HG02588 (cell line): ENCODE results near the gene CTCF.

ENCODE experiments used
- ATAC-seq: cut with Tn5 transposase; IDR thresholded peaks from one replicate; pipeline ENCODE4 v1.9.1; 2021; ENCODE audit warnings: mild to moderate bottlenecking, moderate library complexity; ENCODE audit not compliant: unreplicated experiment

Gene CTCF

GRCh38 chr16:67534431-67534830, 27.9 kb upstream of the CTCF start:
- no peak for ATAC-seq

GRCh38 chr16:67535201-67535600, 27.1 kb upstream of the CTCF start:
- ATAC-seq, result no peak

- no peak for ATAC-seq
Observed at GRCh38 chr16:67537270-67537635, 25.1 kb upstream of the CTCF start.

GRCh38 chr16:67537636-67538591, 24.4 kb upstream of the CTCF start:
- peak; percentile 43 for ATAC-seq

- ATAC-seq, result no peak
Observed at GRCh38 chr16:67538666-67539101, 23.6 kb upstream of the CTCF start.

- no peak for ATAC-seq
Observed at GRCh38 chr16:67539271-67539670, 23.1 kb upstream of the CTCF start.

GRCh38 chr16:67539691-67540635, 22.4 kb upstream of the CTCF start:
- no peak for ATAC-seq

GRCh38 chr16:67540756-67541155, 21.6 kb upstream of the CTCF start:
- ATAC-seq, result no peak

GRCh38 chr16:67541391-67542263, 20.7 kb upstream of the CTCF start:
- ATAC-seq, result no peak

- ATAC-seq, result no peak
Observed at GRCh38 chr16:67542464-67542863, 19.9 kb upstream of the CTCF start.

GRCh38 chr16:67543036-67543435, 19.3 kb upstream of the CTCF start:
- ATAC-seq, result no peak

GRCh38 chr16:67543582-67543981, 18.7 kb upstream of the CTCF start:
- ATAC-seq, result no peak

- no peak for ATAC-seq
Observed at GRCh38 chr16:67544329-67544841, 17.9 kb upstream of the CTCF start.

- no peak for ATAC-seq
Observed at GRCh38 chr16:67544844-67545664, 17.3 kb upstream of the CTCF start.

- no peak for ATAC-seq
Observed at GRCh38 chr16:67545665-67546024, 16.7 kb upstream of the CTCF start.

- no peak for ATAC-seq
Observed at GRCh38 chr16:67546091-67546501, 16.2 kb upstream of the CTCF start.

GRCh38 chr16:67546761-67547422, 15.4 kb upstream of the CTCF start:
- no peak for ATAC-seq

GRCh38 chr16:67547423-67548264, 14.7 kb upstream of the CTCF start:
- no peak for ATAC-seq
